K562 treated with DMSO at 1 percent for 4 hours (cell line): ENCODE results near the gene SCGB1D4. TPM values are rescaled to one million over a fixed set of nuclear protein-coding genes. Genes with fewer than 3 reads are reported as not detected.

Source experiments
- total RNA-seq: library from RNA; unstranded; fragments of 300-600 nt; gene quantifications from 2 replicates; pipeline ENCODE4 v1.2.3, GENCODE V29; 2022; ENCODE audit not compliant: insufficient read depth

The SCGB1D4 gene
- not detected in 2 replicates for total RNA-seq

DNA sequence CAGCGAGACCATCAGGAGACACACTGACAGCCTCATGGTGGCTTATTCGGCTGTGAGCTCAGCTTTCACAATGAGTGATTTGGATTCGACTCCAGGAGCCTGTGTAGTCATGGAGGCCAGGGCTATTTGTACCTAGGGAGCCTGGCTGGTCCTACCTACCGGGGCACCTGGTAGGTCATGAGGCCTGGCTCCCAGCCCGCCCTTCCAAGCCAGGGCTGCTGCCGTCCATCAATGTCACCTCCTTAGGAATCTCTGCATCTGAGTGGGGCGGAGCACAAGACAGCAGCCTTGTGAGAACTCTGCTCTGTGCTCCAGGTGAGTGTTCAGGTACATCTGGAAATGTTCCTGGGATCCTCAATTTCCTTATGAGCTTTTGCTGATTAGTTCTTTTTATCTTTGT is at the start of gene SCGB1D4:
Gene SCGB1D4, minus strand, starts transcription at position 101 of the 400 bp plus-strand sequence. Its CDS starts 65 bp downstream, at position 36.

DNA sequence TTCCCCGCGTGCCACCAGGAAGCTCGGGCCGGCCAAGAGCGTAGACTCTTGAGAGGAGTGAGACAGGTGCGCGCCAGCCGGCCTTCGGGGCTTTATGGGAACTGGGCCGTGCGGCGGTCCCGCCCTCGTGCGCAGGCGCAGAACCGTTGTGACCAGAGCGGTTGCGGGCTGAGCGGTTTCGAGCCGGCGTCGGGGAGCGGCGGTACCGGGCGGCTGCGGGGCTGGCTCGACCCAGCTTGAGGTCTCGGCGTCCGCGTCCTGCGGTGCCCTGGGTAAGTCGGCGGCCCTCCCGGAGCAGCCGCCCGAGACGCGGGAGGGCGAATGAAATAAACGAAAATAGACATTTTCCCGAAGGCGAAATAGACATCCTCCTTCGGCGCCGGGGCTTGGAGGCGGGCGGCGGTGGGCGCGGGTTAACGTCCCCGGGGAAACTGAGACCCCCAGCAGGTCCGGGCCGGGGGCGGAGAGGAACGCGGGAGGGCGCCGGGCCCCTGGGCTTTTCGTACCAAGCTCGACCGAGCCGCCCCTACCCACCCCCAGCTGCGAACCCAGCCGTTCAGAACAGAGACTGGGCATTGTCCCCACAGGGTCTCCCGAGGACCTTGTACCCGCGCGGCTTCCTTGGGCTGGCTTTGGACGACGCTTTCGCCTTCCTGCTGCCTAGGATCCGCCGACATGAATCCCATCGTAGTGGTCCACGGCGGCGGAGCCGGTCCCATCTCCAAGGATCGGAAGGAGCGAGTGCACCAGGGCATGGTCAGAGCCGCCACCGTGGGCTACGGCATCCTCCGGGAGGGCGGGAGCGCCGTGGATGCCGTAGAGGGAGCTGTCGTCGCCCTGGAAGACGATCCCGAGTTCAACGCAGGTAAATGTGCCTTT is 38.7 kb upstream of the SCGB1D4 start, which contains the start of gene ASRGL1:
Gene ASRGL1, plus strand, starts transcription at position 146 of the 879 bp plus-strand sequence. Its CDS starts 530 bp downstream, at position 676.

GRCh38 chr11:62269654-62270278 is 29.1 kb downstream of the SCGB1D4 start, which contains the start of gene SCGB2A2:
TSS of gene SCGB2A2 (plus strand) at chr11:62270158. CDS start at chr11:62270217, 59 bp downstream.

Other genes starting within 250 kb of the SCGB1D4 start
- gene INCENP, start 175.1 kb downstream of the SCGB1D4 start, total RNA-seq: 36.5 and 37.1 TPM in 2 replicates
- gene SCGB1D1, start 108.9 kb downstream of the SCGB1D4 start, total RNA-seq: not detected in 2 replicates
- gene SCGB2A1, start 90.4 kb downstream of the SCGB1D4 start, total RNA-seq: not detected in 2 replicates
- gene SCGB1D2, start 56.8 kb downstream of the SCGB1D4 start, total RNA-seq: not detected in 2 replicates
- not detected in 2 replicates for gene SCGB2A2, start 28.9 kb downstream of the SCGB1D4 start, total RNA-seq
- 16.8 and 20.3 TPM in 2 replicates for gene ASRGL1, start 38.4 kb upstream of the SCGB1D4 start, total RNA-seq
- not detected in 2 replicates for gene SCGB1A1, start 120.0 kb upstream of the SCGB1D4 start, total RNA-seq
- gene AHNAK, start 247.7 kb upstream of the SCGB1D4 start, total RNA-seq: 34.9 and 54.7 TPM in 2 replicates